ENCODE data around the gene RIPOR2.

Gene RIPOR2

DNA sequence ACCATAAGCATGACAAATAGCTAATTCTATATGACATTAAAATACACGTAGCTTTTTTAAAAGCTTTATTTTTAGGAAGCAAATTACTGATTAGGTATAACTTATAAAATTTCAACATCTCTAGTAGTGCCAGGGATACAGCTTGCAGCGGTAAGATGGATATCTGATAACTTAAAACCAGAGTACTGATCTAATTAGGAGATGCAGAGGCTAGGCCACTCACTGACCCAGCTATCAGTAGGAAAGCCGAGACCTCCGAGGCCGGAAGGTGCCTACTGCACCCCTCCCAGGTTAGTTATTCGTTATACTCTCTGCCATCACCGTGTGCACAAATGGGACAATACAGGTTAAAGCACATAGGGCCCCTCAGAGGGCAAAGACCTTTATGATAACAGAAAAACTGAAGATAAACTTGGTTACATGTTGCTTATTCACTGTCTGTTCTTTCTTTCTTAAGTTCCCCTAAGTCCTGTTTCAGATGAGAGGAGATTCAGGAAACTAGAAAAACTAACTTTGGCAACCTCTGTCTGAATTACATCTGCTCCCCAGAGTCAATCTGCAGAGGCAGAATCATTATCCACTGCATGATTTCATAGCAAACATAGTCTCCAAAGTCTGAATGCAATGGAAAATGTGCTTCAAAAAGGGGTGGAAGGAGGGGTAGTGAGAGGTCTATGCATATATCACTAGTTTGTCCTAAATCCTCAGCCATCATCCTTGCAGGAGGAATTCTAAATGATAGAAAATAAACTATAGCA is 60.8 kb downstream of the RIPOR2 start:
- peak; percentile 8 for DNase-seq

- no peak for DNase-seq
Observed at GRCh38 chr6:24874128-24874527, 61.6 kb downstream of the RIPOR2 start.

GRCh38 chr6:24872779-24873178 is 63.0 kb downstream of the RIPOR2 start:
- DNase-seq, result no peak

DNA sequence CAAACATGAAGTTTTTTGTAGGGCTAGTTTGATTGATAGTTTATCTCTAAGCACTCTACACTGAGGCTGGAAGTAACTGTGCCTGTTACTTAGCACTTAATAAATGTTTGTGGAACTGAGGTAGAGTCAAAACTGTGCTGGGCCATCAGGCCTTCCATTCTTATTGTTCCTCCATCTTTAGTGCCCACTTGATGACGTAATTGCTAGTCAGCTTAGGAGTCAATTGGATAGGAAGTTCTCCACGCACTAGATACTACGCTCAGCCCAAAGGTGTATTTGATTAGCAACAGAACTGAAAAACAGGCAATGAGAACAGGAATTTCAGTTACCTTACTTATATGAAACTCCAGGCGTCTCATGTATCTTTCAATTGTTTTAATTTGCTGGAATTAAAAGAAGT is 67.0 kb downstream of the RIPOR2 start:
- DNase-seq, result no peak

- DNase-seq, result peak; percentile 15
Observed at GRCh38 chr6:24867104-24867703, 68.6 kb downstream of the RIPOR2 start.

- DNase-seq, result no peak
Observed at GRCh38 chr6:24865161-24865560, 70.6 kb downstream of the RIPOR2 start.

DNA sequence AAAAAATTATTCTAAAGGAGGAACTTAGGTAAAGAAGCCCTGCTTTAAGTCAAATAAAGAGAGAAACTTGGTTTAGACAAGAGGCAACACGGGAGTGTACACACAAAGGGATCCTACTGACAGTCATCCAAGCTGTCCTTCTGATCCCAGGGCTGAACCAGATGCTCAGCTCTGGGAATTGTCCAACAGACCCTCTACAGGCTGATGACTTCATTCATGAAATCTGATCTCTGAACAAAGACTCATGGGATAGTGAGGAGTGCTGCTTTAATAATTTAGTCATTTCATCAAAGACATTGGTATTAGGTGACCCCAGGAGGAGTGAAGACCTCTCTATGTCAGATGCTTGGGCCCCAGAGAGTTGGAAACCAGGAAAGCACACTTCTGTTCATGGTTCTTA is 71.4 kb downstream of the RIPOR2 start:
- no peak for DNase-seq

DNA sequence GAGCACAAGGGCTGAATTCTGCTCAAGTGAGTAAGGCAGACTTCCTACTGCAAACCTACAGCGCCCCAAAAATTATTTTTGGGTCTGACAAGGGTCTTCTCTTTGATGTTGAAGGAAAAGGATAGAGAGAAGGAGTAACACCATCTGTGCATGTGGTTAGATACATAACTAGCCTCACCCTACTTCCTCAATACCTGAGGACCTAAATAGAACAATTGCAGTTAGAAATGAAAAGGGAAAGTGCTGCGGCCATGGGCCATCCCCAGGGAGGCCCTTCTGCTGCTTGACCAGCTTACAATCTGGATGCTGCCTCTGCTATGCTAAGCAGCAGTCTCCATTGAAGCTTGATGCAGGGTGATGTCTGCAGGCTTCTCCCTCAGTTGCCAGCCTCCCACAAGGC is 73.8 kb downstream of the RIPOR2 start:
- DNase-seq, result no peak

GRCh38 chr6:24859608-24860200 is 76.1 kb downstream of the RIPOR2 start:
- no peak for DNase-seq

- DNase-seq, result no peak
Observed at GRCh38 chr6:24859132-24859531, 76.6 kb downstream of the RIPOR2 start.

DNA sequence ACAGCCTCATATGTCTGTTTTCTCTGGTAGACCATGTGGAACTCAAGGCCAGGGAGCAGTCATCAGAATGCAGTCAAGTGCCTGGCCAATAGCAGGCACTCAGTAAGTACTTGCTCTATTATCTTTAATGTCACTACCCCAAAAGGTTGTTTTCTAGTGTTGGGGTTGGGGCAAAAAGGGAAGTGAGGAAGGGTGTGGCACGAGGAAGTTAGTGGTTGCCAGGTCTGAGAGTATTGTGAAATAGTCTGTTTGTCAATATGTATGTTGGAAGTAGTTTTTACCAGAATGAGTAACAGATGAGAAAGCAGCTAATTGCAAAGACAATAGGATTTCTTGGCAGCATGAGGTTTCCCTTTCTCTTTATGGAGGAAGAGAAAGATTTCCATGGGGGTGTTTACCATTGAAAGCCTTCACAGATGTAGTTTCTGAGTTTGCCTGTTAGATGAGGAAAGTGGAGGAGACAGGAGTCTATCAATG is 77.5 kb downstream of the RIPOR2 start:
- DNase-seq, result peak; percentile 92

DNA sequence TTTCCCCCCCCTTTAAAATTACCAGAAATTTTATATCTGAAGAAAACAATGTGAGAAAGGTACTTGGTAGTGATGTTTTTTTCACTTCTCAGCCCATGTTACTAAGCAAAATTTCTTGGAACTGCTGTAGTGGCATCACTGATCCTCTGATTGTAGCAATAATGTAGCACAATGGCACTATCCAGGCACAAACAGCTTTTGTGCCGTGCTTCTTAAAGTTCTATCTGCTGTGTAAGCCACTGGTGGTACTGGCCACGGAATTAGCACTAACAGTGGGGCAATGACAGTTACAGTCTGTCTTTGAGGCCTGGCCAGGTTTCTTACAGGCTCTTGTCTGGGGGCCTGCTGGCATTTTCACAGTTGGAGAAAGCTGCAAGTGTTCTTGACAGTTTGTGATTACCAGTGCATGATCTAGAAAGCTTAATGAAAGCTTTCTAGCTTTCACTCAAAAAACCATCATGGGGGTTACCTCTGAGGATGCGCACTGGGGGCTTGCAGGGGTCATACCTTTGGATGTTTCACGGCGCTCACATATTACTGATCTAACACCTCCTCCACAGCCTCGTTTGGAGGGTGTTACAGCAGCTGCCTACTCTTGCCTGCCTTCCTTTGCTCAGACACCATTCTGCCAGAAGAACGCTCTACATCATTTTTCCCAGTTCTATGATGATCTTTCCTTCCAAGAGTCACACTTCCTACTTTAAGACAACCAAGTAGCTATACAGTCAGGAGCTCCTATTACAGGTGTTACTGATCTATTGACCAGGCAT is 78.7 kb downstream of the RIPOR2 start:
- no peak for DNase-seq

DNA sequence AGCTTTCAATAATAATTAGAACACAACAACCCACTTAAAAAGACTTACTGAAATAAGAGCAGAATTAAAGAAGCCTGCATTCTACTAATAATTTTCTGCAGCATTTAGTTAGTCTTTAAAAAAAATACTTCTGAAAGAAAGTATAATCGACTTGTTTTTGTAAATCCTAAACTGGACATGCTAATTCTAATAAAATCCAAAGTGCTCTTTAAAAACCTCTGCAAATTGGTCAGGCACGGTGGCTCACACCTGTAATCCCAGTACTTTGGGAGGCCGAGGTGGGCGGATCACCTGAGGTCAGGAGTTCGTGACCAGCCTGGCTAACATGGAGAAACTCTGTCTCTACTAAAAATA is 79.5 kb downstream of the RIPOR2 start:
- DNase-seq, result no peak

- peak; percentile 91 for DNase-seq
Observed at GRCh38 chr6:24855395-24856245, 80.1 kb downstream of the RIPOR2 start.

DNA sequence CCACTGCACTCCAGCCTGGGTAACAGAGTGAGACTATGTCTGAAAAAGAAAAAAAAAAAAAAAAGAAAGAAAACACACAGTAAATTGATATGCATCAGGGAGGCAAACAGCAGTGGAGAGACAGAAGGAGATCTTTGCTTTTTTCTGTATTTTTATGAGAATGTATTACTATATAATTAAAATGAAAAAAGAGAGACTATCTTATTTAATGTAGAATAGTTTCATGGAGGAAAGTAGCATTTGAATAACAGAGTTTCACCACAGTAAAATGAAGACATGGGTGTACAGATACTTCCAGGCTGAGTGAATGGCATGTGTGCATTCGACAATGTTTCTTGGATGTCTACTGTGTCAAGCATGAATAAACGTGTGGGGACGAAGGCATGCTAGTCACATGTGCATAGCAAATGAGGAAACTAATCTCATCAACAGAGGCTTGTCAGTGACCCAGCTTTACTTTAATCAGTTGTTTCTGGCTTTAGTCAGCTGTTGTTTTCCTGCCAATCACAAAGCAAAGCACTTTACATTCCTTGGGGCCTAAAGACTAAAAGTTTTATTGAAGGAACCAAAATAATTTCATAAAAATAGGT is 81.6 kb downstream of the RIPOR2 start:
- DNase-seq, result no peak

DNA sequence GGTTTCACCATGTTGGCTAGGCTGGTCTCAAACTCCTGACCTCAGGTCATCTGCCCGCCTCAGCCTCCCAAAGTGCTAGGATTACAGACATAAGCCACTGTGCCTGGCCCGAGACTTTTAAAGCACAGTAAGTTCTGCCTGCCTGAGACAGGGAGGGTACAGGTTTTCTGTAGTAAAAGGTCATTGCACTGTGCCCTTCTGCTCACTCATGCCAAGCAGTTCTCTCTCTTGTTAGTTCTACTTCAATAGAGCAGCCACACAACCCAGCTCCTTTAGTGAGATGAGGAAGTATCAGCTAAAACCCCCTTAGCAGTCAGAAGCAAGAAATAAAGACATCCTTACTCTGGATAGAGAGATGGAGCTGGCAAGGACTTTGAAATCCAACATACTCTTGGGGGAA is 84.7 kb downstream of the RIPOR2 start:
- no peak for DNase-seq

DNA sequence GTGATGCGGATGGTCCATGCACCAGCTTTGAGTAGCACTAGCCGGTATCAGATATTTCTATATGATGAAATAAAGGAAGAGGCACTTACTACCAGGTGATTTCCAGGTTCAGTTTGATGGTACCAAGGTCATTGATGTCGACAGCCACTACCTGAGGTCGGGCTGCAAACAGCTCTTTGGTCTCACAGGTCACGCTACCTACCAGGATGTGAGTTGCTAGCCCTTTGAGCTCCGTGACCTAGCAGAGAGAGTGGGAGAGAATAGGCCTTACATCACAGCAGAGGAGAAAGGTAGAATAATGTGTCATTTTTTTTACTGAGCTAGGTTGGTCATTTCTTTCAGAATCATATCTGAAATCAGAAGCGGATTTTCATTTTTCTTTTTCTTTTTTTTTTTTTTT is 86.0 kb downstream of the RIPOR2 start:
- DNase-seq, result no peak

DNA sequence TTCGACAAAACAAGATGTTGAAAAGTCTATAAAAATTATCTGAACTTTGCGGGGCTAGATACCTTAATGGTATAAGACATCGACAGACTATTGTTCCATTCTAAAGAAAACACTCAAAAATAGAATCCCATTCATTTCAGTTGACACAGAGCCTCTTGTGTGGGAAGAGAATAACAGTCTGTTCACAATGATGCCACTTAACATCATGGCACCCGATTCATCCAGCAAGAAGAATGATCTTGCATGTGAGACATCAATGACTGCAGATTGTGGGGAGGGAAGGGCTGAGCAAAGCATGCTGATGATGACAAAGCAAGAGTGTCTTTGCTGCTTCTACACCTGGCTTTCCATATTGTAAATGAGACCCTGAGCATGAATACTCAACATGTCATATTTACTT is 87.3 kb downstream of the RIPOR2 start:
- no peak for DNase-seq

GRCh38 chr6:24847402-24847801 is 88.4 kb downstream of the RIPOR2 start:
- DNase-seq, result no peak

GRCh38 chr6:24845578-24845977 is 90.2 kb downstream of the RIPOR2 start:
- DNase-seq, result no peak

DNA sequence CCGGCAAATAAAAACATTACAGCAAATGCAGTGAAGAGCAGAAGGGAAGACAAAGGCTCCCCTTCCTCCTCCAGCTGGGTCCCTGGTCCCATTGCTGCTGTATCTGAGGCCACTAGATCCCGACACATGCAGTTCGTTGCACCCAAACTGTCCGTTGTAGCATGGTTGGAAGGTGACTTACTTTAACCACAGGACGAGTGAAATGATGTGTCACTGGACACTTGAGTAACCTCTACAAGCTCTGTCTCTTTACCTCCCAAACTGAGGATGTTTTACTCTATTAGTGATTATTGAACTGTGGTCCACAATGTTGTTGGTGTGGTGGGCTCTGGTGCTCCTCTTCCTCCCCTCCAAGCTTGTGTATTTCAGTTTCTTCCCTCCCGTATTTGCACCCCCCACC is 90.9 kb downstream of the RIPOR2 start:
- no peak for DNase-seq

DNA sequence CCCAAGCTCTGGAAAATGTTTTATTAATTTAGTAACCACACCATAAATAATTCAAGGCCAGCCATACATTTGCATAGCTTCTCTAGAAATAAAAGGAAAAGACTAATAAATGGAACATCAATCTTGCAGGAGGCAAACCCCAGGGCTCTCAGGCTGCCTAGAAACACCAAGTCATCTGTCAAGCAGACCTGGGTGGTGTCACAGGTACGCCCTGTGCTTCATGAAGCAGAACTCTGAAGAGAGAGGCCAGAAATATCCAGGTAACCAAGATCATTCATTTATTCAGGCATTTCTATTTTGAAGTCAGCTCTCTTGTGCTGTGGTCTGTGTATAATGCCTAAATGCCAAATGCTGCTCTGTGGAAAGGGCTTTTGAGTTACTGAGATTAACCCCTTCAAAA is 91.7 kb downstream of the RIPOR2 start:
- DNase-seq, result no peak

All from hematopoietic multipotent progenitor cell treated with erythropoietin and hydrocortisone succinate and interleukin-3 and kit ligand, for 4 days (in vitro differentiated cells).